Measurements from ENCODE around the gene COL15A1.

Gene COL15A1

GRCh38 chr9:98972716-98973115, 29.0 kb downstream of the COL15A1 start:
- no peak for TF ChIP-seq CTCF (IDR thresholded peaks at IDR 0.05; ENCODE audit: insufficient read depth, low read depth, low read length, missing control alignments)
- DNase-seq (ENCODE audit: low read depth): no peak
- H3K4me3 ChIP-seq (ENCODE audit: low read depth, low read length): no peak overlapping the region

- H3K4me3 ChIP-seq (ENCODE audit: low read depth, low read length): no peak overlapping the region
- DNase-seq (ENCODE audit: low read depth): no peak
- TF ChIP-seq CTCF (IDR thresholded peaks at IDR 0.05; ENCODE audit: insufficient read depth, low read depth, low read length, missing control alignments): no peak
Observed at GRCh38 chr9:98973171-98973570, 29.5 kb downstream of the COL15A1 start.

GRCh38 chr9:98973576-98973975, 29.9 kb downstream of the COL15A1 start:
- H3K4me3 ChIP-seq (ENCODE audit: low read depth, low read length): no peak overlapping the region
- no peak for TF ChIP-seq CTCF (IDR thresholded peaks at IDR 0.05; ENCODE audit: insufficient read depth, low read depth, low read length, missing control alignments)
- DNase-seq (ENCODE audit: low read depth): no peak

GRCh38 chr9:98974106-98974505, 30.4 kb downstream of the COL15A1 start:
- H3K4me3 ChIP-seq (ENCODE audit: low read depth, low read length): no peak overlapping the region
- DNase-seq (ENCODE audit: low read depth): no peak
- TF ChIP-seq CTCF (IDR thresholded peaks at IDR 0.05; ENCODE audit: insufficient read depth, low read depth, low read length, missing control alignments): no peak

- no peak for DNase-seq (ENCODE audit: low read depth)
- no peak for TF ChIP-seq CTCF (IDR thresholded peaks at IDR 0.05; ENCODE audit: insufficient read depth, low read depth, low read length, missing control alignments)
- H3K4me3 ChIP-seq (ENCODE audit: low read depth, low read length): no peak overlapping the region
Observed at GRCh38 chr9:98974554-98974953, 30.8 kb downstream of the COL15A1 start.

GRCh38 chr9:98974994-98975712, 31.4 kb downstream of the COL15A1 start:
- peak; percentile 73 for DNase-seq (ENCODE audit: low read depth)
- peak; percentile 99 for TF ChIP-seq CTCF (IDR thresholded peaks at IDR 0.05; ENCODE audit: insufficient read depth, low read depth, low read length, missing control alignments)
- no peak overlapping the region for H3K4me3 ChIP-seq (ENCODE audit: low read depth, low read length)

- H3K4me3 ChIP-seq (ENCODE audit: low read depth, low read length): no peak overlapping the region
- no peak for TF ChIP-seq CTCF (IDR thresholded peaks at IDR 0.05; ENCODE audit: insufficient read depth, low read depth, low read length, missing control alignments)
- DNase-seq (ENCODE audit: low read depth): no peak
Observed at GRCh38 chr9:98975838-98976237, 32.1 kb downstream of the COL15A1 start.
